ENCODE measurements around the gene MEGF11.

MEGF11 gene

DNA sequence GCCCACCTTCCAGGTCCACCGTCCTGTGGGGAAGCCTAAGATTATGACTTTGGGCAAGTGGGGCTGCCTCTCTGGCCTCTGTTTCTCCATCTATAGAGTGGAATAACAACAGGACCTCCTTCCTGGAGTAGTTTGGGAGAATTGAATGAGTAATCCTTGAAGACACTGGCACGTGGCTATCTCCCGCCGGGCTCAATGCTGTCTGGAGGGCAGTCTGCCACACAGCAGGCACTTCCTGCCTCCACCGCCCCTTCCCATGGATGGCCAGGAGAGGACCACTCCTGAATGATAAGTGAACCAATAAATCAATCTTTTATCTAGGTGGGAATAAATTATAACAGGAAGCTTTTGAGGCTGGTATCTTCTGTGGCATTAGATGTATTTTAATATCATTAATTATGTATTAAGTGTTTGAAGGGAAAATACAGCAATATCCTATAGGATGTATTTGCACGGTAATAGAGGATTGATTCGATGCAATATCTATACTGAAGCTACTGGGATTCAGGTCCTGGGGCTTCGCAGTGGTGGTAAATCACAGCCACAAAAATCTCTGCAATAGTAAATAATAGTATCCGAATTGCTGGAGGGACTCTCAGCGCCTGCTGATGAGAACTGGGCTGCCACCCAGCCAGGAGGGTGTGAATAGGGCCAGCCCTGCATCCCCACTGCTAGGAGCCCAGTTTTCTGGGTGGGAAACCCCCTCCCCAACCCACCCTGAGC lies 15.9 kb downstream of the MEGF11 start:
- no peak for DNase-seq

DNA sequence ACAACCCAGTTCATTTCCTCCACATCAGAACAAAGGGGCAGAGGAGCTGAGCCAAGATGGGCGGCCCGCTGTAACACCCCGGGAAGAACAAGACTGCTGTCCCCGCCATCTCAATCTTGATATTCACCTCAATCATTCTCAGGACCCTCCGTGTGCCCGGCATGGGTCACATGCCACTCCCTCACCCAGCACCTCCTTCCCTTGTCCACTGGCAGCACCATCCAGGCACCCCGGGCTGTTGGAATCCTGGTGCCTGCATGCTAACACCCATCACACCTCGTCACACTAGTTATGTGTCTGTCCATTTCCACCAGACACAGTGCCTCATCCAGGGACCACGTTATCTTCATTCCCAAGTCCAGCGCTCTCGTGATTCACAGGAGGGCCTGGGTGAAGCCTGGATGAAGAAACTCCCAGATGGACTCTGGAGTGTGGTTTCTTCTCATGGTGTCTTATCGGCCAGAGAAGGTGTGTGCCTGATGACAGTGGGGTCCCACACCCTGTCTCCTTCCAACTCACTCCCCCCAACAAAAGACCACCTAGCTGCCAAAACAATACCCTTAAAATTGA lies 16.7 kb downstream of the MEGF11 start:
- no peak for DNase-seq

DNA sequence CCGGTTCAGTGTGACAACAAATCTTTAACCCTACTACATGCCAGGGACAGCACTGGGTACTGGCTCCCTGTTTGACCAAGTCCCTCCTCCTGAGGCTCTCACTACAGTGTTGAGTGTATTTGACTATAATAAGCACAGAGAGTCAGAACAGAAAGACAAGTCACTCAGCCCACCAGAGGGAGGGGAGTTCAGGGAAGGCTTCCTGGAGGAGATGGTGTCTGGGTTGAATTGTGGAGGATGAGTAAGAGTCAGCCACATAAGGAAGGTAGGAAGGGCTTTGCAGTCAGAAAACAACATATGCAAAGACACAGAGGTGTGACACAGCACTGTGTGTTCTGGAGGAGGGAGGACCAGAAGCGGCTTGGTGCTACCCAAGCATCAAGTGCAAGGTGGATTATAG lies 17.7 kb downstream of the MEGF11 start:
- no peak for DNase-seq

DNA sequence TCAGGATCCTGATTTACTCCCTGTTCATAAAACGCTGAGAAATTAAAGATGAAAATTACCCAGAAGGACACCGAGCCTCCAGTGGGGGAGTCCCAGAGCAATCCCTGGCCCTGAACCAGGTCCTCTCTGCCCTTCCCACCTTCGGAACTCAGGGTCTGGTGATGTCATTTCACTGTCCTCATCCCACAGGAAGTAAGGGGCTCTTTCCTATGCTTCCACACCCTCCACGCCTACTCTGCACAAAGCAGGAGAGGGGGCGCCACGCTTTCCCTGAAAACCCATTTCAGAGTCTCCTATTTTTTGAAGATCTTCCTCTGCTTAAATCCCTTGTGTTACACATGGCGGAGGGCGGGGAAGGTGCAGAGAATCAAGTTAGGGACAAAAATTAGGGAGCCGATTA lies 18.8 kb downstream of the MEGF11 start:
- DNase-seq, result no peak

DNA sequence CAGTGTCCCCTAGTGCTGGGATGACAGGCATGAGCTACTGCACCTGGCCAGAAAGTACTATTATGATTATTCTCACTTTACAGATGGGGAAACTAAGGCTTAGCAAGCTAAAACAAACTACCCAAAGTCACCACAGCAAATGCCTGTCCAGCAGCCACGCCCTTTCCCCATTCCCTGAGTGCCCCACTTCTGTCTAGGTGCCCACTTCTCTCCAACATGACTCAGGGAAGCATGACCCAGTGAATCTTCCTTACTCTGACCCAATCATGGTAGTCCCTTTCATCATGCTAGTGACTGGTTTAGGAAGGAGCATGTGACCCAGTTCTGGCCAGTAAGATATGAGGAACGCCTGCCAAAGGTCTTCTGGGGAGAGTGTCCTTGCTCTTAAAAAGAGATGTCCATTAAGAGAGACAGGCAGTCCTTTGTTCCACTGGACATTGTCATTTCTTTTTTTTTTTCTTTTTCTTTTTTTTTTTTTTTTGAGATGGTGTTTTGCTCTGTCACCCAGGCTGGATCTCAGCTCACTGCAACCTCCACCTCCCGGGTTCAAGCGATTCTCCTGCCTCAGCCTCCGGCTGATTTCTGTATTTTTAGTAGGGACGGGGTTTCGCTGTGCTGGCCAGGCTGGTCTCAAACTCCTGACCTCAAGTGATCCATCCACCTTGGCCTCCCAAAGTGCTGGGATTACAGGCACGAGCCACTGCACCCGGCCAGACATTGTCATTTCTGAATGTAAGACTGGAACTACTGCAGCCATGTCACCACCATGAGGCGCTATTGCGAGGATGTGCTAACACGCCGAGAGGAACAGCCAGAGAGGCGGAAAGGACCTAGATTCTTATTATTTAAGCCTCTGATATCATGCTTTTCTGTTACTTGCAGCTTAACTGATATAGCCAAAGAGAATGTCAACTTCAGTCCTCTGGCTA lies 19.8 kb downstream of the MEGF11 start:
- DNase-seq, result peak; percentile 12

DNA sequence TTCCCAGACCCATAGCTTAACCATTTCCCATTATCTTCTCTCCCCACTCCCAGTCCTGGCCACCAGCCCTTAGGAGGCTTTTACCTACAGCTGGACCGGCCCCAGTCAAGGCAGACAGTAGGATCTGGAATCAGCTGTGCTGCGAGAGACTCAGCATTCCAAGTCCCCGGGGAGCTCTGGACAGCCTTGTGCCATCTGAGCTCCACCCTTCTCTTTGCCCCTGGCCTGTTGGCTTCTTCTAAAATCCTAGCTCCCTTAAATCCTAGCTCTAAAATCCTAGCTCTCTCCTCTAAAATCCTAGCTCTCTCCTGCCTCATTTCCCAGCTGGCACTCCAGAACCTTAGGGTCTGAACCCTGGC lies 21.3 kb downstream of the MEGF11 start:
- no peak for DNase-seq

DNA sequence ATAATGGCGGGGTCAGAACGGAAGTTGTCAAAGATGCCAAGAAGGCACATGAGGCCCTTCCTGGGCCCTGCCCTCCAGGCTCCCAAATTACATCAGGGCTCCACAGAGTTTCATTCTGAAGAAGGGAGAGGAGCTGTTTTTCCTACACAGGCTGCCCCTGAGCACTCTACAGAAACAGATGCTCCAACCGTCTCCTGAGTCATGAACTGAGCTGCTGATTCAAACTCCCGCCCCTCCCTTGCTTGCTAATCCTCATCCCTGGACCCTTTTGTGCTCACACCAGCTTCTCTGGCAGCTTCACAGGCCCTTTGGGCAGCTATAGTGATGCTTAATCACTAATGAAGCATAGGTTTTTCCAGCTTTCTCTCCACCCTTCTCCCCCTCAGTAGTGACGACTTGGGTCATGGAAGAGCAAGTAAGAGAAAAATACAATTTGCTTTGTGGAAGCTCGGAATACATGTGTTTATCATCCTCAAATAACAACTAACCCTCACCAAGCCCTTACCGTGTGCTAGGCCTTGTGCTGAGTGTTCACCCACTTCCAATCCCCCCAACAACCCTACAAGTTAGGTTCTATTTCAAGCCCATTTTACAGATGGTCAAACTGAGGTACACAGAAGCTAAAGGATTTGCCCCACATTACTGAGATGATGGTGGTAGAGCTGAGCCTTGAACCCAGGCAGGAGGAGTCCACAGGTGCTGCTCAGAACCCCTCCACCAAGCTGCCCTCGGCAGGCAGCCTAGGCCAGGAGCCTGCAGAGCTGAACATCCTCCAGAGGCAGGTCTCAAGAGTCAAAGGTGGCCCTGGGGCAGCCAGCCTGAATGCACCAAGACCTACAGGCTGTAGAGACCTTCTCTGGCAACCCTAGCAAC lies 21.9 kb downstream of the MEGF11 start:
- DNase-seq, result peak; percentile 9

DNA sequence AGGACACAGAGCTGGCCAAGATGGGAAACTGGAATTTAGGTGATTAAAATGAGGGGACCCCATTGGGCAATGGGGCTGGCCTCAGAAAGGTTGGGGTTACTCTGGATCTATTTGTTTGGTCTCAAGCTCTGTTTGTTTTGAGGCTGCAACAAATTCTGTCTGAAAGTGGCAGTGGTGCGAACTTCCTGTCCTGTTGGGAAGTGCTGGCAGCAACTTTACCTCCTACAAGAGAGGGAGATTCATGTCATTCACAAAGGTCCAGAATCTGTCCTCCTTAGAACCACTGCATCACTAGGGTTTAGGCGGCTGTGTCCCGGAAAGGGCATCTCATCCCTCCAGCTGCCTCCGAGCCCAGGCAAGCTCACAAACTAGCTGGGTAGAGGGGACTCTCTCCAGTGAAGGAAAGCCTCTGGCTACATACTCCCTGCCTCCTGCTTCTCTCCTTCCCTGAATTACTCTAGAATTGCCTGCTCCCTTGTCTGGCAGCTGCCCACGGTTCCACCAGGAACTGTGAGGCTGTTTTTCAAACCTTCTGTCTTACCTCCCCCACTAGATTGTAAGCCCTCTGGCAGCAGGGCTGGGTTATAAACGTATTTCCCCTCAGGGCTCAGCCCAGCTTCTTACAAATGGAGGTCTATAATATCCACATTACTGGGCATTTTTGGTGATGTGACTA lies 23.6 kb downstream of the MEGF11 start:
- no peak for DNase-seq

DNA sequence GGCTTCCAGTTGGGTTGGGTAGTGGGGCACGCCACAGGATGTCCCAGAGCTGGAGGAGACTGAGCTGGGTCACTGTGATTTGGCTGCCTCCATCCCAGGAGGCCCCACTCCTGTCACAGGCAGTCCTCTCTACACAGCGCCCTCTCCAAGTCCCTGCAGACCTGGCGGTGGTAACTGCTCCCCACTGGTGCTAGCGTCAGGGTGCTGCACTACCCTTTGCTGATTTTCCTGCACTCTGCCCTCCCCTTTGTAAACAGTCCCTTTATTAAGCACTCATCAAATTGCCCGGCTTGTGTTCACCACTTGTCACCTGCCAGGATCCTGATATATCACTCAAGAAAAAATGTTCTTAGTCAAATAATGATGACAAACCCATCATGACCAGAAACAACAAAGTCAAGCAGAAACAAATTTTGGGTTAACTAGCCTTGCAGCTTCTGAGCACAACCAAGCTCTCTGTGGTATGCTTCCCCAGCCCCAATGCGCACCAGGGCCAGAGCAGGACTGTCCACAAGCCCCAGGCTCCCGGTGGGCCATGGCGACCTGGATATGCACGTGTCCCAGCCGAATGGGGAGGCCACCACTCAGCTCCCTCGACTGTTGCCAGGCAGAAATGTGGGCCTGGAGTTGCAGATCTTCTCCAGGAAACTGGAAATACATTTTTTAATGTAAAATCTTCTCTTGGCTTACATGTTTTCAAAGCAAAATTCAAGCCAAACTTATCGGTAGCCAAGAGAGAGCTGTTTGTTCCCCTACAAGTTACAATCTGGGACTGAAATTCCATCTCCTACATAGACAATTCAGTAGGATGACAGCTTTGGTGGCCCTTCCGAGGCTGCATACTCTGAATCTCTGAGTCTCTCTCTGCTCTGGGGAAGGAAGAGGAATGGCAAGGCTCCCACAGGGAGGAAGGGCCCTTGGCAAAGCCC lies 24.5 kb downstream of the MEGF11 start:
- no peak for DNase-seq

DNA sequence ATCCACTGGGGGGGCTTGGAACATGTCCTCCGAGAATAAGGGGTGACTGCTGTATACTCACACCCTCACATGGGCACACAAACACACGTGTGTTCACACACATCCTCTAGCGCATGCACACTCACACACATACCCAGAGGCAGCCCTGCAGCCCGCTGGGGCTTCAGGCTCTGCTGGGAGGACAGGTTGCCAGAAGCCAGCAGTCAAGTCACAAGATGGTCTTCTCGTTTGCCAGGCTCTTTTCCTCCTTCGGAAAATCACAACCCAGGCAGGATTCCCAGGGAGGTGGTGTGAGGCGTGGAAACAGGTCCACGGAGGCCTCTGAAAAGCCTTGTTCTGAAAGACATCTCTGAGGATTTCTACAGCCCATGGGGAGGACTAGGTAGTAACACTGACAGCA lies 26.8 kb downstream of the MEGF11 start:
- DNase-seq, result no peak

DNA sequence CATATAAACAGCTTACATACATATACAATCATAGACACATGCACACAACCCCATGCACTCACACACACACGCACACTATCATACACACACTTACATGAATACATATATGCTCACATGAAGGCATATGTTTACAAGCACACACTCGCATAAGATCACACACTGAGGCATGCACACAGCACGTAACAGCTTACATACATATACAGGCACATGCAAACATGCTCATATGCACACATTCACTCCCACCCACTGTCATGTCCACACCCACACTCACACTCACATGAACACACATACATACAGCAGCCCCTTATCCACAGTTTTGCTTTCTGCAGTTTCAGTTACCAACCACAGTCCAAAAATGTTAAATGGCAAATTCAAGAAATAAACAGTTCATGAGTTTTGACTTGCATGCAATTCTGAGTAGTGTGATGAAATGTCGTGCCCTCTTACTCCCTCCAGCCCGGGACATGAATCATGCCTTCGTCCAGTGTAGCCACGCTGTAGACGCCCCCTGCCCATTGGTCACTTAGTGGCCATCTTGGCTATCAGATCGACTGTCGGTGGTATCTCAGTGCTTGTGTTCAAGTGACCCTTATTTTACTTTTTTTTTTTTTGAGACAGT lies 27.8 kb downstream of the MEGF11 start:
- no peak for DNase-seq

DNA sequence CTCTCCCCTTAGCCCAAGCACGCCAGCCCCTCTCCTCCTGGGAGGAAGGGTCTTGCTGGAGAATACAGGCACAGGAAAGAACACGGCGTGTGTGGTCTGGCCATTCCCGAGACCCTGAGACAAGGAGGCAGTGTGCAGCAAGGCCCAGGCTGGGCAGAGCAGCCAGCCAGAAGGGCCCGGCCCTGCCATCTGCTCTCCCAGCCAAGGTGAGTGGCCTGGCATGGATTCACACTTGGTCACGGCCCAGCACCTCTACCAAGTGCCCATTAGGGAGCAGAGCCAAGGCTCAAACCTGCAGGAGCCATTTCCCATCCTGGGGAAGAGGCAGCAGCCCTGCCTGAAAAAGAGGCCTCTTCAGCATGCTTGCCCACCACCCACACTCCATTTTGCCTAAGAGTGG lies 28.6 kb downstream of the MEGF11 start:
- no peak for DNase-seq

DNA sequence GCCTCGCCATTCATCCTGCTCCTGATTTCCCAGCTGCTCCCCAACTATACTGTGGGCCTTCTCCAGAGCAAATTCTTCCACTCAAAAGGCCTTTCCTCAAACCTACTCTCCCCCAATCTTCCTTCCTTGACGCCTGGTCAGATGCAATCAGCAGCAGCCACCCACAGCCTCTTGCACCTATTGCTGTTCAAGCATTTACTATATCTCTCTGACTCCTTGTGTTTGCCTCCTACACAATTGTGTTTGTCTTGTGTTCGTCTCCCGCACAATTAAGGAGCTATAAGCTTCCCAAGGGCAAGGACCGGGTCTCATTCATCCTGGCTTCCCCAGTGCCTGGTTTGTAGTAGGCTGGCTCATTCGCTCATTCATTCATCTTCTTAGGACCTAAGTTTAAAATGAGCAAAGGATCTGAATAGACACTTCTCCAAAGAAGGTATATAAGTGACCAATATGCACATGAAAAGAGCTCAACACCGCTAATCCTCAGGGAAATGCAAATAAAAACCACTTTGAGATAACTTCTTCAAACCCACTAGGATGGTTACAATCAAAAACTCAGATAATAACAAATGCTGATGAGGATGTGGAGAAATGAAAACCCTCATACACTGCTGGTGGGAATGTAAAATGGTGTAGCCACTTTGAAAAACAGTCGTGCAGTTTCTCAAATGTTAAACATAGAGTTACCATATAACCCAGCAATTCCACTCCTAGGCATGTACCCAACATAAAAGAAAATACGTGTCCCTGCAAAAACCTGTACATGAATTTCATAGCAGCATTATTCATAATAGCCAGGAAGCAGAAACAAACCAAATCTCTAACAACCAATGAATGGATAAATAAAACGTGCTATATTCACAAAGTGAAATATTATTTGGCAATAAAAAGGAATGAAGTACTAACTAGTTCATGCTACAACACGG lies 31.0 kb downstream of the MEGF11 start:
- DNase-seq, result no peak

DNA sequence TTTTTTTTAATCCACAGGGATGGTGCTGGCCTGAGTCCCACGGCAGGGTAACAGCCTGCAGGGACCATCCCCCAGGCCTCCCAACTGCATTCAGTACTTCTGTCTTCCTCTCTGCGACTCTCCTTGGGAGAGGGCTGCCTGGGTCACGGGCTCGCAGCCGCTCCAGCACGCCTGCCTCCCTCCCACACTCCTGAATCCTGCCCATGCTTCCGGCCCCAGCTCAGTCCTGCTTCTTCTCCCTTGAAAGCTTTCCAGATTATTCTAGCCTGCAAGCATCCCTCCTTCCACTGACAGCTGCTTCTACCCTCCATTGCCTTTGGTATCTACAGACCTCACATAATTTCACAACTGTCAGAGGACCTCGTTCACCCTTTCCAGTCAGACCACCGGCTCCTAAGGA lies 32.4 kb downstream of the MEGF11 start:
- DNase-seq, result no peak

DNA sequence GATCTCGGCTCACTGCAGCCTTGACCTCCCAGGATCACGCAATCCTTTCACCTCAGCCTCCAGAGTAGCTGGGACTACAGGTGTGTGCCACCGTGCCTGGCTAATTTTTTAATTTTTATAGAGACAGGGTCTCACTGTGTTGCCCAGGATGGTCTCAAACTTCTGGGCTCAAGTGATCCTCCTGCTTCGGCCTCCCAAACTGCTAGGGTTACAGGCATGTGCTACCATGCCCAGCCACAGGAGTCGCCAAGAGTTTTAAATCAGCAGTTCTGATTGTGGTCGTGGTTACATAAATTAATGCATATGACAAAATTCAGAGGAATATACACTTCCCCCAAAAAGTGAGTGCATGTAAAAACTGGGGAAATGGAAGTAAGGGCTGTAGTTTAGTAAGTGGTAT lies 32.9 kb downstream of the MEGF11 start:
- no peak for DNase-seq

DNA sequence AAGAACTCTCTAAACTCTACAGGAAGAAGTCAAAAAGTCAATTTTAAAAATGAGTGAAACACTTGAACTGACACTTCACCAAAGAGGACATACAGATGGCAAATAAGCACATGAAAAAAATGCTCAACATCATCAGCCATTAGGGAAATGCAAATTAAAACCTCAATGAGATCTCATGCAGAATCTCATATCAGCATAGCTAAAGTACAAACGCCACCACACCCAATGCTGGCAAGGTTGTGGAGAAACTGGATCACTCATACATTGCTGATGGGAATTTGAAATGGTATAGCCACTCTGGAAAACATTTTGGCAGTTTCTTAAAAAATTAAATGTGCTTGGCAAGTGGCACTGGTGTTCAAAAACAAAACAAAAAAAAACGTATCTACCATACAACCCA lies 34.2 kb downstream of the MEGF11 start:
- no peak for DNase-seq

DNA sequence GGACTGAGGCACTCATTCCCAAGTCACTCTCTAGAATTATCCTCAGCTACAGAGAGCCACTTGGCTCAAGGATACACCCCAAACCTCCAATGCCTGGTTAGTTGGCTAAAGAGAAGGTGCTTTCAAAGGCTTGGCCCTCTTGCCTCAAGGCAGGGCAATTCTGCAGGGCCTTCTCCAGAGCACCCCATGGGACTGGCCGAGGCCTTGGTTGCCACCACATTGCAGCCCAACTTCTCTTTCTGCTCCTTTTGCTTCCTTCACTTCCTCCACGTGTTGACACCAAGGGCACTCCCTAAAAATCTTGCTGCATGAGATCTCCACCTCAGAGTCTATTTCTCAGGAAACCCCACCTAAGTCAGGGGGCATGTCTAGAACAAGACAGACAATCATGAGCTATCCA lies 36.7 kb downstream of the MEGF11 start:
- no peak for DNase-seq

DNA sequence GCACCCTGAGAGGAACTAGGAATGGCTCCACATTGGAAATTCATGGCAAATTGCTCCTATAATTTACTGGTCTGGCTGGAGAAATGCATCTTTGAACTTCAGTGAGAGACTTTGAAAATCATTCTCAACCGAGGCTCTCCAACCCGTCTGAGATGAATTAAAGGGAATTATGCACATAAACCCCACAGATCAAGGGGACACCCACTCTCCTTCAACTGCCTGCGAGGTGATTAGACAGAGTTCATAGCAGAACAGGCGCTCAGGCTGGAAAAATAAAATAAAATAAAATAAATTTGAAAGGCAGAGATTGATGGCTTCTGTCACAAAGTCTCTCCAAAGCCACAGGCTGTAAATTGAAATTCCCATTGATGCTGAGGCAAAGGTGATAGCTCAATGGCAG lies 37.7 kb downstream of the MEGF11 start:
- no peak for DNase-seq

DNA sequence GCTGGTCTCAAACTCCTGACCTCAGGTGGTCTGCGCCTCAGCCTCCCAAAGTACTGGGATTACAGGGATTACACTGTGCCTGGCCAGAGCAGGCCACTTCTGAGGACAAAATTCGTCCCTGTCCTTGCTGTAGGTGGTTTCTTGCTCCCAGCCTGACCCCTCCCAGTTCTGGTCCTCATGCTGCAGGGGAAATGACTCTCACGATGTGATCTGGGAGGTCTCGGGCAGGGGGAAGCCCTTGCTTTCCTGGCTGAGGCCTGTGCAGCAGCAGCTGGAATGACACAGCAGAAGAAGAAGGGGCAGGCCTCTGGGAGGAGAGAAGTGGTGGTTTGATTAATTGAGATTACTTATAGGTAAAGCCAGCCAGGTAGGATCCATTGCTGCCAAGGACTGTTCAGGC lies 39.3 kb downstream of the MEGF11 start:
- DNase-seq, result no peak

DNA sequence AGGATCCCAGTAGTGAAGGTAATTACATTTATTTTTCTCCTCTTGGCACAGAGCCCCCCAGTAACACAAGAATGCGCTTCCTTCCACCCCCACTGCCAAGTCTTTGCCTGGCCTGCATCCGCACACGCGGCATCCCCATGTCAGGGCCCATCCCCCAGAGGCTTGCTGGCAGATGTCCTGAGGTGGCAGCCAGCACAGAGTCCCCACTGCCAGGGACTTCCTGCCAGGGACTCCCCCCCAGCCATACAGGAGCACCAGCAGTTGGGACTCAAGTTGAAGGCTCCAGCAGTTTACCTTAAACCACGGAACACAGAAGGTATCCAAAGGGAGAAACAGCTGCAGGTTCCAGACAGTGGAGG lies 41.0 kb downstream of the MEGF11 start:
- DNase-seq, result no peak
